ENCODE measurements around the gene TBCEL. TPM values are rescaled to one million over a fixed set of nuclear protein-coding genes. Genes with fewer than 3 reads are reported as not detected.

Gene TBCEL
- total RNA-seq, 4 donors from 2014 or later = 8.5 to 37.1 (median 11.3) TPM

DNA sequence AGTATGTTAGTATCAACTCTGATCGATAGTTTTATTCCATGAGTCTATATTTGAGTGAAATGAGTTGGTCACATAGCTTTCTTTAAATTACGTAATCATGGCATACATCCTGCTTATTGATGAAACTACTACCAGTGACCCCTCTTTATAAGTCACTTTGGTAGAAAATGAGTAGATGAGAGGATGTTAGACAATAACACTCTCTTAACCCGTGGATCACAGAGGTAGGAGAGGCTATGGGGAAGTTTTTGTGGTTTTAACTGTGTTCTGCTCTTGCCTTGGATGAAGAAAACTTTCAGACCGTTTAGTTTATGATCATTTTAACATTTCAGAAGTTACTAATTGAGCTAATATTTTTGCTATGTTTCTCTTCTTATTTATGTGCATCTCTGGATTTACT lies 34.0 kb downstream of the TBCEL start:
- no peaks in the 10 kb centered on the region for H3K27me3 ChIP-seq
- H3K9me3 ChIP-seq = no peaks in the 10 kb centered on the region
- peaks cover 0 to 25% (median 0%) of the 10 kb centered on the region in 3 donors for H3K36me3 ChIP-seq
- no peak overlapping the region for H3K4me3 ChIP-seq
- no peak overlapping the region for H3K27ac ChIP-seq
- no peak for DNase-seq
- TF ChIP-seq, protein P1, sequence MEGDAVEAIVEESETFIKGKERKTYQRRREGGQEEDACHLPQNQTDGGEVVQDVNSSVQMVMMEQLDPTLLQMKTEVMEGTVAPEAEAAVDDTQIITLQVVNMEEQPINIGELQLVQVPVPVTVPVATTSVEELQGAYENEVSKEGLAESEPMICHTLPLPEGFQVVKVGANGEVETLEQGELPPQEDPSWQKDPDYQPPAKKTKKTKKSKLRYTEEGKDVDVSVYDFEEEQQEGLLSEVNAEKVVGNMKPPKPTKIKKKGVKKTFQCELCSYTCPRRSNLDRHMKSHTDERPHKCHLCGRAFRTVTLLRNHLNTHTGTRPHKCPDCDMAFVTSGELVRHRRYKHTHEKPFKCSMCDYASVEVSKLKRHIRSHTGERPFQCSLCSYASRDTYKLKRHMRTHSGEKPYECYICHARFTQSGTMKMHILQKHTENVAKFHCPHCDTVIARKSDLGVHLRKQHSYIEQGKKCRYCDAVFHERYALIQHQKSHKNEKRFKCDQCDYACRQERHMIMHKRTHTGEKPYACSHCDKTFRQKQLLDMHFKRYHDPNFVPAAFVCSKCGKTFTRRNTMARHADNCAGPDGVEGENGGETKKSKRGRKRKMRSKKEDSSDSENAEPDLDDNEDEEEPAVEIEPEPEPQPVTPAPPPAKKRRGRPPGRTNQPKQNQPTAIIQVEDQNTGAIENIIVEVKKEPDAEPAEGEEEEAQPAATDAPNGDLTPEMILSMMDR (IDR thresholded peaks at IDR 0.05) = no peak
- no peak for TF ChIP-seq POLR2A (IDR thresholded peaks at IDR 0.05)
- H3K4me1 ChIP-seq = no peaks in the 10 kb centered on the region

DNA sequence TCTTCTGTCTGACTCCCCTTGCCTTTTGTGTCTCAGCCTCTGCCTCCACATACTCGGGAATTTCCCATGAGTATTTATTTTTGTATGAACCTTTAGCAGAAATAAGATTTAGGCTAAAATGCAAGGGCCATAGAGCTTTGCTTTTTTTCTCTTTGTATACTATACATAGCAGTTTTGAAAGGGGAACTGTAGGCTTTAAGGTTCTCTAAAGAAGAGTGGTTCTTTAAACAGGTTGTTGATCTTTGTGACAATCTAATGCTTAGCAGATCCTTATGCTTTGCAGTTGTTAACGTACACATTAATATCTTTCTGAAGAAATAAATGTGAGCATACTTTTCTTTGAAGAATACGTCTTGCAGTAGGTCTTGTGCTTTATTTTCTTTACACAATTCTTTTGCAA lies 35.0 kb downstream of the TBCEL start:
- Histone ChIP-seq H3K27me3 (no peaks in the 10 kb centered on the region), H3K27ac (no peak overlapping the region), H3K36me3 (peaks cover 0 to 18% (median 0%) of the 10 kb centered on the region in 3 donors), H3K4me1 (no peaks in the 10 kb centered on the region), H3K4me3 (no peak overlapping the region), H3K9me3 (no peaks in the 10 kb centered on the region)
- TF ChIP-seq, protein P1 (IDR thresholded peaks at IDR 0.05) = no peak
- no peak for TF ChIP-seq POLR2A (IDR thresholded peaks at IDR 0.05)
- DNase-seq = no peak

- no peaks in the 10 kb centered on the region for H3K27me3 ChIP-seq
- H3K27ac ChIP-seq = no peak overlapping the region
- no peaks in the 10 kb centered on the region for H3K9me3 ChIP-seq
- H3K36me3 ChIP-seq = peaks cover 0 to 23% (median 0%) of the 10 kb centered on the region in 3 donors
- no peak overlapping the region for H3K4me3 ChIP-seq
- TF ChIP-seq POLR2A (IDR thresholded peaks at IDR 0.05) = no peak
- TF ChIP-seq, protein P1 (IDR thresholded peaks at IDR 0.05) = no peak
- no peaks in the 10 kb centered on the region for H3K4me1 ChIP-seq
- no peak for DNase-seq
These were observed 35.7 kb downstream of the TBCEL start for GRCh38 chr11:121059605-121060004.

DNA sequence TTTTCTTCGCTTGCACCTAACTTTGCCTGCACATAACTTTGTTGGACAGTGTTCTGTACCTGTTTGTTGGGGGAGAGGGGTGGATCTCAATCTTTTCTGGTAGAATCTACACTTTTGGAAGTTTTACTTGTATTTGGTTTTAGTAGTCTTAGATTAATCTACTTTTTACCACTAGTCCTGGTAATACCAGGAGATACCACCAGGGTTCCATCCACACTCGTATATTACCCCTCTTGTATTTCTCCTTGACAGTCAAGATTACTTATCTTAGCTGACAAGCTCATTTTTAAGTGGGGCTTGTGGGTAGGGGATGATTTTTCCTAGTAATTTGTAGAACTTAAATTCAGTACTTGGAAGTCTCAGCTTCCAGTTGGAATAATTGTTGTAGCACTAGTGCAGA lies 39.8 kb downstream of the TBCEL start:
- TF ChIP-seq POLR2A (IDR thresholded peaks at IDR 0.05) = no peak
- TF ChIP-seq, protein P1 (IDR thresholded peaks at IDR 0.05) = peak in 4 of 6 experiments; percentile 9 to 44 (median 16)
- Histone ChIP-seq H3K36me3 (peaks cover 0 to 13% (median 0%) of the 10 kb centered on the region in 3 donors), H3K9me3 (no peaks in the 10 kb centered on the region), H3K27ac (no peak overlapping the region), H3K4me1 (peaks cover 0 to 9% (median 0%) of the 10 kb centered on the region in 4 donors), H3K4me3 (no peak overlapping the region), H3K27me3 (no peaks in the 10 kb centered on the region)
- no peak for DNase-seq

- TF ChIP-seq, protein P1 (IDR thresholded peaks at IDR 0.05) = no peak
- no peak for TF ChIP-seq POLR2A (IDR thresholded peaks at IDR 0.05)
- H3K27me3 ChIP-seq = no peaks in the 10 kb centered on the region
- peaks cover 0 to 10% (median 0%) of the 10 kb centered on the region in 3 donors for H3K36me3 ChIP-seq
- H3K4me1 ChIP-seq = peaks cover 0 to 9% (median 0%) of the 10 kb centered on the region in 4 donors
- H3K4me3 ChIP-seq = no peak overlapping the region
- DNase-seq = no peak
- no peak overlapping the region for H3K27ac ChIP-seq
- no peaks in the 10 kb centered on the region for H3K9me3 ChIP-seq
These were observed 42.7 kb downstream of the TBCEL start for GRCh38 chr11:121066623-121067022.

DNA sequence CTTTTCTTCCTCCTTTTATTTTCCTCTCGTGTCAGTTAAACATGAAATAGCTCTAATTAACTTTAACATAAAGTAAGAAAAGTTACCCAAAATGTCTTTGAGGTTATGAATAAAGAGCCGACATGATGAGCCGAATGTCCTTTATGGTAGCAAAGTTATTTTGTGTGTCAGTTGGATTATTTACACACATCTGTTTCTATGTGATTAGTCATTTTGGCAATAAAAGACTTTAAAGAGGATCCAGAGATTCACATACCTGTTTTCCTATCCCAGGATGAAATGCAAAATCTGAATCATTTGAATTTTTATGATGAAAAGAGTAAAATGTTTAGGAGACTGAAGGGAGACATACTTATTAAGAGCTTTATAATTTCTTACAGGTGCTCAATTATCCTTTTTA lies 43.1 kb downstream of the TBCEL start:
- peak overlapping the region in 1 of 4 donors; percentile 38 for H3K27ac ChIP-seq
- H3K36me3 ChIP-seq = peaks cover 0 to 10% (median 0%) of the 10 kb centered on the region in 3 donors
- TF ChIP-seq, protein P1 (IDR thresholded peaks at IDR 0.05) = no peak
- no peak for TF ChIP-seq POLR2A (IDR thresholded peaks at IDR 0.05)

More for the DNA sequence above, 43.1 kb downstream of the TBCEL start:
- peaks cover 0 to 9% (median 0%) of the 10 kb centered on the region in 4 donors for H3K4me1 ChIP-seq
- no peaks in the 10 kb centered on the region for H3K9me3 ChIP-seq
- DNase-seq = no peak
- no peak overlapping the region for H3K4me3 ChIP-seq
- no peaks in the 10 kb centered on the region for H3K27me3 ChIP-seq

Measured in Peyer's patch (tissue), 4 donors.